Activated naive CD4-positive, alpha-beta T cell treated with anti-CD3 and anti-CD28 coated beads, Interleukin-2, amount 50 U/mL, for 72 hours (primary cell): Measurements from ENCODE around the gene KRTAP10-1. TPM values are rescaled to one million over a fixed set of nuclear protein-coding genes. Genes with fewer than 3 reads are reported as not detected.
A peak's percentile ranks its signal among the peaks of the same experiment; 100 is the strongest.

ENCODE experiments used
- ATAC-seq, 2 donors: fragments of 150-1000 bp; cut with Tn5 transposase; 2 replicates each; pipeline ENCODE4 v1.10.0; 2021; ENCODE audit warnings: mild to moderate bottlenecking in 2 of 2, moderate library complexity in 2 of 2
- DNase-seq, 2 donors: peaks; one replicate each; pipeline ENCODE4 v3.0.0; 2021 to 2022; ENCODE audit warnings: low spot score in 2 of 2
- H3K27ac Mint-ChIP-seq, 2 donors: one replicate each; pipeline ENCODE4 v1.8.0; 2022; ENCODE audit warnings: mild to moderate bottlenecking in 2 of 2, mixed read lengths in 2 of 2
- H3K36me3 Mint-ChIP-seq, 2 donors: one replicate each; pipeline ENCODE4 v1.8.0; 2022; ENCODE audit warnings: mixed read lengths in 2 of 2
- H3K9me3 Mint-ChIP-seq, 2 donors: one replicate each; pipeline ENCODE4 v1.8.0; 2022; ENCODE audit warnings: mixed read lengths in 2 of 2
- total RNA-seq, 2 donors: library from RNA; stranded (reverse); gene quantifications; one replicate each; pipeline ENCODE4 v1.2.3, GENCODE V29; 2022

Gene KRTAP10-1
- total RNA-seq, 2 donors from 2014 or later, result not detected

DNA sequence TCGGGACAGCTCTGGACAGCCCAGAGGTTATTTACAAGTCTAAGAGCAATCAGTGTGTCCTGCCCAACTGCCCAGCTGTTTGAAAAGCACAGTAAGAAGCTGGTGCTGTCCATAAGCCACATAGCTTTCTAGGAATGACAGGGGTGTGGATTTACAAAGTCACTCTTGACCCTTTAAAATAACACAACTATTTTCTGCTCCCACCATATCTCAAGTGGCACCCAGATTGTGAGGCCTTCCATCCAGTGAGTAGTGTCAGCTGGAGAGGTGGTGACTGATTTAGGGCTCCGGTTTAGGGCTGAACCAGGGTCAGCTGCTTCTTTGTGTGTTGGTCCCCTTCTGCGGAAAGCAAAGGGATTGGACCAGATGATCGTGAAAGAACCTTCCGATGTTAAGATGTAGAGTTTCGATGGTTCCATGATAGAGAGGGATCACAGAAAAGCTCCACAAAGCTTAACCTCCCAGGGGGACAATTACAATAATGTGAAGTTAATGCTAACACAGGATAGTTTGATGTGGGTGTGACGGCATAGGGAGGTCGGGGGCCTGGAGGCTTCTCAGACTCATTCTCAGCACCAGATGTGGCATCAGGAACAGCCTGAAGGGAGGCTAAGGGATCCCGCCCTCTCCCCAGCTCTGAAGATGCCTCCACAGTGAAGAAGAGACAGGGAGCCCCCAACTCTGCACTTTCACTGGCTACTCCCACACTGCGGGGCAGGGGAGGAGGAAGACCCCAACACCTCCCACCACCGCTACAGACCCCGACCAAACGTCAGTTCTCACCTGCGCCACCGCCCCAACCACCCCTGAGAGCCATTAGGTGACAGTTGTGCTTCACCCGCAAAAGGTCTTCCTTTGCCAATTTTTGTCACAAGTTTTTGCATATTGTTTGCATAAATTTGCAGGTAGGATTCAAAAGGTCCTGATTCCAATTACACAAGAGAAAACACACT, 44.1 kb downstream of the KRTAP10-1 start:
- Mint-ChIP-seq H3K27ac (no peak overlapping the region), H3K9me3 (peaks cover 12 to 16% of the 10 kb centered on the region in 2 donors), H3K36me3 (peaks cover 16 to 18% of the 10 kb centered on the region in 2 donors)
- ATAC-seq, result no peak
- no peak for DNase-seq

DNA sequence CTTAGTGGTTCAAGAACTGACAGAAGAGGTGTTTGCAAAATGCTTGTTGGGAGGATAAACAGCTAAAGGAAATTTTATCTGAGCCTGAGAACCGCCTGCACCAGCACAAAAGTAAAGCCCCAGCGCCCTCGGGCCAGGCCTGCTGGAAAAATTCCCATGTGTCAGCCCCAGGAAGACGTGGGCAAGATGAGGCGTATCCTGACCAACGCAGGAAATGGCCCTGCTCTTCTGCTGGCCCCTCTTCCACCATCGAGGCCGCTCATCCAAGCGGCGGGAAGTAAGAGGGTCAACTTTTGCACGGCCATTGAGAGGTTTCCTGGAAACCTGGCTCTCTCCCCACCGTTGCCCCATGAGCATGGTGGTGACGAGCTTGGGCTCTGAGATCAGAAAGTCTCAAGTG, 45.0 kb downstream of the KRTAP10-1 start:
- H3K9me3 Mint-ChIP-seq, result peaks cover 12 to 16% of the 10 kb centered on the region in 2 donors
- ATAC-seq (no peak), DNase-seq (no peak)
- no peak overlapping the region for H3K27ac Mint-ChIP-seq
- peaks cover 16 to 18% of the 10 kb centered on the region in 2 donors for H3K36me3 Mint-ChIP-seq

DNA sequence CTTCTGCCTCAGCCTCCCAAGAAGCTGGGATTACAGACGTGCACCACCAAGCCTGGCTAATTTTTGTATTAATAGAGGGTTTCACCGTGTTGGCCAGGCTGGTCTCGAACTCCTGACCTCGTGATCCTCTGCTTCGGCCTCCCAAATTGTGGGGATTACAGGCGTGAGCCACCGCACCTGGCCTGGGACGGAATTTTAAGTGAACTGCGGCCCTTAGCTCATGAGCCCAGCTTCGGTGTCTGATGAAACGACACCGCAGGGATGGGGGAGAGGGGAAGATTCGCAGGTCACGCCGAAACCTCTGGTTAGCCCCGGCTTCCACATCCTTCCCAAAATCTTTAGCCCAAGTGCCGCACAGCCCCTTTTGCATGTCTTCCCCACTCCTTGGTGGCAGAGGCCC, 45.6 kb downstream of the KRTAP10-1 start:
- Mint-ChIP-seq H3K9me3 (peaks cover 12 to 16% of the 10 kb centered on the region in 2 donors), H3K27ac (no peak overlapping the region), H3K36me3 (peaks cover 16 to 18% of the 10 kb centered on the region in 2 donors)
- ATAC-seq (no peak), DNase-seq (no peak)

DNA sequence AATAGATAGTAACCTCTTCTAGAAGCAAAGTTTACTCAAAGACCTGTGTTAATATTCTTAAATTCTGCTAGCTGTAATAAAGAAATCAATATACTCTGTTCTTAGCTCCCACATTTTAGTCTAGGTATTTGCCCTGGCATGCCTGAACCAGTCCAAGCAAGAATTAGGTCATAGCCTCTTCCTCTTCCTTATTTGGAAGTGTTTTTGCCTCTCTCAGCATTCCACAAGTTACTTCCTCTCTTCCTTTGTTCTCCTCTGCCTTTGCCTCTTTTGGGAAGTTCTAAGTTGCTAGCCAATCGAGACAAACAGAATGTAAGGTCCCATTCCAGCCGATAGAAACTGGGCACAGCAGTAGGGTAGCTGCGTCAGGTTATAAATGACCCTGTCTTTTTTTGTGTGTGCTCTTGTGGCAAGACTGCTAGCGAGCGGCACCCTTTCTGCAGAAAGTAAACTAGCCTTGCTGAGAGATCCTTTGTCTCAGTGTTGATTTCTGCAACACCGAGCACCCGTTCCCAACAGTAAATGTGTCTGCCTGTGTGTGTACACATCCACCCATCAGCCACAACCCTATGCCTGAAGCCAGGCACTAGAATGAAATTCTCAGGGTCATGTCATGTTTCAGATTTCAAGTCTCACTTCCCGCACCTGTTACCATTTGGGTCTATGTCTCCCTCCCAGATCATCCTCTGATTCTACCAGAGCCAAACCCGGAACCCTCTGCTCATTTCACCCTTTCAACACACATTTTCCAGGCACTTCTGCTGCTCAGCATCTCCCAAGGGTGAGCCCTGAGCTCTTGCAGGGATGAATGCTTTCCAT, 47.2 kb downstream of the KRTAP10-1 start:
- DNase-seq (no peak), ATAC-seq (peak in 1 of 2 donors; percentile 43)
- peak overlapping the region; percentile 69 to 93 for H3K27ac Mint-ChIP-seq
- H3K9me3 Mint-ChIP-seq, result peaks cover 12 to 16% of the 10 kb centered on the region in 2 donors
- peaks cover 16 to 18% of the 10 kb centered on the region in 2 donors for H3K36me3 Mint-ChIP-seq

DNA sequence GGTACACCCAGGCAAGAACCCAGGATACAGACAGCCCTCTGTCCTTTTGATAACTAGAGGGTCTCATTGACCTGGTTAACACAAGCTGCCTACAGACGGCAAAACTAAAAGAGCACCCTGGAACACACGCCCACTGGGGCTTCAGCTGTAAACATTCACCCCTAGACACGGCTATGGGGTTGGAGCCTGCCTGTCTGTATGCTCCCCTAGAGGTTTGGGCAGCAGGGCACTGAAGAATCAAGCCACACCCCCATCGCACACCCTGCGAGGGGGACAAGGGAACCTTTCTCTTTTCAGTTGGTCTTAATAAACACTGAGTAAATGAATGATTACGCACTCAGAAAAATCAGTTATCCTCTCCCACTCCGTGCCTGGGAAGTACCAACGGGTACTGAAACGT, 49.2 kb downstream of the KRTAP10-1 start:
- H3K27ac Mint-ChIP-seq, result peak overlapping the region in 1 of 2 donors; percentile 49
- no peak for DNase-seq
- peaks cover 16 to 18% of the 10 kb centered on the region in 2 donors for H3K36me3 Mint-ChIP-seq
- H3K9me3 Mint-ChIP-seq, result peaks cover 12 to 16% of the 10 kb centered on the region in 2 donors
- no peak for ATAC-seq

DNA sequence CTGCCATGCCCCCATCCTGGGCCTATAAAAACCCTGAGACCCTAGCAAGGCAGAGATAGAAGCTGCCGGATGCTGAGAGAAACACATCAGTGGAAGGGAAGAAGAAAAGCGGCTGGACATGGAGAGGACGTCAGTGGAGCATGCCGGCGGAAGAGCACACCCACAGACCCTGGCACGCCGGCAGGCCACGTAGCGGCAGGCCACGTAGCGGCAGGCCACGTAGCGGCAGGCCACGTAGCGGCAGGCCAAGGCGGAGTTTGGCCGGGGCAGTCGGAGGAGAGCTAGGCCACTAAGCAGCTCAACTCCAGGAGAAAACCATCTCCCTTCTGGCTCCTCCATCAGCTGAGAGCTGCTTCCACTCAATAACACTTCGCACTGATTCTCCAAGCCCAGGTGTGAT, 49.6 kb downstream of the KRTAP10-1 start:
- ATAC-seq (no peak), DNase-seq (no peak)
- H3K36me3 Mint-ChIP-seq, result peaks cover 16 to 18% of the 10 kb centered on the region in 2 donors
- H3K9me3 Mint-ChIP-seq, result peaks cover 12 to 16% of the 10 kb centered on the region in 2 donors
- peak overlapping the region in 1 of 2 donors; percentile 49 for H3K27ac Mint-ChIP-seq

DNA sequence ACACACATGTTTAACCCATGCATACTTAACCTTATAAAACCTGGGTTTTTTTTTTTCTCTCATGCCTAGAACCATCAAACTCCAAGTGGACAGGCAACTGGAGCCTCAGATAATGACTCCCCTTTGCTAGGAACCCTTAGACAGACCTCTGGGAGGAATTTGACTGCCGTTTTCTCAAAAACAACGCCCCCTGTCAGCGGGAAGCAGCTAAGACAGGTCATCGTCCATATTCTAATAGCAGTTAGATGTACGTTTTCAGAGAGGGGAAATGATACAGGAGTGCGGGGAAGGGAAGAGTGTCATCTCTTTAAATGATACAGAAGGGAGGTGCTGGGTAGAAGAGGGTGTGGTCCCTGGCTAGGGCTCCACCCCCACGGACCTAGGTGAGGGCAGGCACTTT, 50.0 kb downstream of the KRTAP10-1 start:
- ATAC-seq, result no peak
- Mint-ChIP-seq H3K36me3 (peaks cover 16 to 18% of the 10 kb centered on the region in 2 donors), H3K9me3 (peaks cover 12 to 16% of the 10 kb centered on the region in 2 donors), H3K27ac (peak overlapping the region in 1 of 2 donors; percentile 27)
- DNase-seq, result no peak

Other genes with a start within 250 kb of the KRTAP10-1 start
- 100 to 1,000 TPM in 1 of 2 donors, 10 to 100 TPM in 1; 88.8 to 223 TPM for gene PFKL, start 240.1 kb downstream of the KRTAP10-1 start, total RNA-seq
- 10 to 100 TPM; 16.5 to 17.3 TPM for gene CFAP410, start 200.8 kb downstream of the KRTAP10-1 start, total RNA-seq
- 10 to 100 TPM in 1 of 2 donors, 1 to 10 TPM in 1; 8.5 to 16.3 TPM for gene TRPM2, start 186.6 kb downstream of the KRTAP10-1 start, total RNA-seq
- 1 to 10 TPM; 4.8 to 5.6 TPM for gene LRRC3, start 84.7 kb downstream of the KRTAP10-1 start, total RNA-seq
- gene KRTAP10-2, start 11.3 kb upstream of the KRTAP10-1 start, total RNA-seq, result not detected
- not detected for gene KRTAP10-3, start 18.6 kb upstream of the KRTAP10-1 start, total RNA-seq
- not detected for gene KRTAP10-4, start 33.5 kb upstream of the KRTAP10-1 start, total RNA-seq
- gene KRTAP10-5, start 40.4 kb upstream of the KRTAP10-1 start, total RNA-seq, result not detected
- not detected for gene KRTAP10-6, start 52.3 kb upstream of the KRTAP10-1 start, total RNA-seq
- gene KRTAP10-7, start 60.4 kb upstream of the KRTAP10-1 start, total RNA-seq, result not detected
- not detected for gene KRTAP10-8, start 71.9 kb upstream of the KRTAP10-1 start, total RNA-seq
- not detected for gene KRTAP10-9, start 86.9 kb upstream of the KRTAP10-1 start, total RNA-seq
- gene KRTAP10-10, start 97.2 kb upstream of the KRTAP10-1 start, total RNA-seq, result not detected
- gene KRTAP10-11, start 106.2 kb upstream of the KRTAP10-1 start, total RNA-seq, result not detected
- not detected for gene KRTAP12-4, start 114.5 kb upstream of the KRTAP10-1 start, total RNA-seq
- not detected for gene KRTAP12-3, start 117.7 kb upstream of the KRTAP10-1 start, total RNA-seq
- not detected for gene KRTAP12-2, start 126.7 kb upstream of the KRTAP10-1 start, total RNA-seq
- gene KRTAP12-1, start 142.0 kb upstream of the KRTAP10-1 start, total RNA-seq, result not detected
- gene KRTAP10-12, start 157.0 kb upstream of the KRTAP10-1 start, total RNA-seq, result not detected
- not detected for gene TSPEAR, start 171.4 kb upstream of the KRTAP10-1 start, total RNA-seq